Fibroblast of lung (primary cell): ENCODE data around the gene C12orf56. TPM values are rescaled to one million over a fixed set of nuclear protein-coding genes. Genes with fewer than 3 reads are reported as not detected.
"Not testable (repeated sequence)": the region's sequence is repeated elsewhere in the genome, so short reads cannot be mapped to it uniquely, and the experiment has no call there.

Source experiments
- DNase-seq, 2 donors: peaks; one replicate each; pipeline versions ENCODE4 v3.0.0 to v3.0.0-alpha.2; 2010; ENCODE audit warnings: low read depth in 2 of 2
- H2AFZ ChIP-seq: 2 replicates; pipeline ENCODE4 v1.5.1; 2012; ENCODE audit warnings: low read length, control low read depth, inconsistent platforms
- H3K27ac ChIP-seq: 2 replicates; pipeline ENCODE4 v1.5.1; 2011; ENCODE audit warnings: low read length, control low read depth; ENCODE audit not compliant: insufficient read depth
- H3K27me3 ChIP-seq: 2 replicates; pipeline ENCODE4 v1.5.1; 2011; ENCODE audit warnings: mild to moderate bottlenecking, low read length; ENCODE audit not compliant: control insufficient read depth, insufficient read depth
- H3K36me3 ChIP-seq: 2 replicates; pipeline ENCODE4 v1.5.1; 2011; ENCODE audit warnings: low read length; ENCODE audit not compliant: control insufficient read depth, insufficient read depth
- H3K4me1 ChIP-seq: 2 replicates; pipeline ENCODE4 v1.5.1; 2011; ENCODE audit warnings: low read length; ENCODE audit not compliant: control insufficient read depth, insufficient read depth; ENCODE audit errors: extremely low read depth
- H3K4me2 ChIP-seq: 2 replicates; pipeline ENCODE4 v1.5.1; 2011; ENCODE audit warnings: low read length, control low read depth; ENCODE audit not compliant: insufficient read depth; ENCODE audit errors: extremely low read depth
- H3K4me3 ChIP-seq, 4 experiments: fragments of 200-600 bp in 1 of 4; sonication (generic) in 1 of 4; replicated peaks in 1 of 4; 2 replicates each; pipeline ENCODE4 v1.5.1; 2011 to 2016; ENCODE audit warnings: low read length in 4 of 4, low read depth in 3 of 4, mild to moderate bottlenecking in 3 of 4, control low read depth in 2 of 4, inconsistent platforms in 1 of 4, mixed read lengths in 1 of 4; ENCODE audit not compliant: insufficient read depth in 1 of 4; ENCODE audit errors: control extremely low read depth in 1 of 4
- H3K79me2 ChIP-seq: 2 replicates; pipeline ENCODE4 v1.5.1; 2012; ENCODE audit warnings: mild to moderate bottlenecking, low read length, inconsistent platforms; ENCODE audit not compliant: control insufficient read depth, insufficient read depth
- H3K9ac ChIP-seq: 2 replicates; pipeline ENCODE4 v1.5.1; 2011; ENCODE audit warnings: mild to moderate bottlenecking, low read length, control low read depth; ENCODE audit not compliant: insufficient read depth
- H3K9me3 ChIP-seq: 2 replicates; pipeline ENCODE4 v1.5.1; 2012; ENCODE audit warnings: low read depth, low read length; ENCODE audit not compliant: control insufficient read depth, insufficient read depth
- H4K20me1 ChIP-seq: 2 replicates; pipeline ENCODE4 v1.5.1; 2011; ENCODE audit warnings: low read length; ENCODE audit not compliant: control insufficient read depth, insufficient read depth; ENCODE audit errors: extremely low read depth
- EZH2 ChIP-seq: IDR thresholded peaks from 2 replicates; pipeline ENCODE4 v1.5.1; 2012; ENCODE audit warnings: low read length, control low read depth, mild to moderate bottlenecking; ENCODE audit errors: missing control alignments
- polyA plus RNA-seq, 2 donors: library from polyadenylated mRNA; depleted of rRNA in 1 of 2; stranded (reverse) in 1 of 2; unstranded in 1 of 2; fragments of >200 nt; gene quantifications; 2 replicates each; pipeline ENCODE4 v1.2.1, GENCODE V29; 2011 to 2012; ENCODE audit warnings: missing spikeins in 1 of 2
- total RNA-seq: library from RNA; depleted of rRNA; stranded (reverse); fragments of >200 nt; gene quantifications from 2 replicates; pipeline ENCODE4 v1.2.1, GENCODE V29; 2014
- TF ChIP-seq, protein P1 (sequence below), 2 donors: IDR thresholded peaks in 1 of 2; conservative IDR thresholded peaks in 1 of 2; 1 replicate in 1 of 2; 2 replicates in 1 of 2; pipeline ENCODE4 v1.5.1; 2011 to 2012; ENCODE audit warnings: low read length in 2 of 2, control low read depth in 1 of 2, inconsistent platforms in 1 of 2, low read depth in 1 of 2, mild to moderate bottlenecking in 1 of 2

C12orf56 gene
- total and polyA plus RNA-seq, 2 donors (not counting 1 experiment from before 2014, with no cell fraction given): 0.10 to 1.5 TPM

DNA sequence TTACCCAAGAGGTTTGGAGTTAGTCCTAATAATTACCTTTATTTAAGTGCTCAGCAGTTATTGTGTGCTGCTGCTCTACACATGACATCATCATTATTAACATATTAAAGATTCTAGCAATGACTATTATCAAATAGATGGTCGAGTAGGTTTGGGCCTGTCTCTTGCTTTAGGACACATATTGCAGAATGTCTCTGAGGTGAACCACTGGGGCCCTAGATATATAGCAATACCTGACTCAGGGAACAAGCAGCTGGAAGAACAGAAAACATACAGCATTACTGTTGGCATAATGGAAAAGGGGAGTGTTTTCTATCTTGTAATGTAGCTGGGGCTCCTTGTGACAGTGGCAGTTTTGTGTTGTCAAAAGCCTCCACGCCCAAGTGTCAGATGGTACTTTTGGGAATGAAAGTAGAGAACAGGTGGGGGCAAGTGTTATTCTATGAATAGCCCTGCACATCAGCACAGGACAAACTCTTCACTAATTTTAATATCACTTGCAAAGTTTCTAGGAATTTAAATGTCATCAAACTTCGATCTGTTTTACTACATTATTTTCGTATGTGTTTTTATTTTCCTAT, 54.6 kb downstream of the C12orf56 start:
- Histone ChIP-seq H3K27me3 (no peaks in the 10 kb centered on the region), H3K27ac (no peak overlapping the region), H3K36me3 (no peaks in the 10 kb centered on the region), H4K20me1 (no peaks in the 10 kb centered on the region), H2AFZ (no peak overlapping the region), H3K9ac (no peak overlapping the region), H3K9me3 (no peaks in the 10 kb centered on the region), H3K79me2 (no peaks in the 10 kb centered on the region), H3K4me3 (no peak overlapping the region), H3K4me2 (no peak overlapping the region), H3K4me1 (no peaks in the 10 kb centered on the region)
- no peak for DNase-seq
- TF ChIP-seq, protein P1, sequence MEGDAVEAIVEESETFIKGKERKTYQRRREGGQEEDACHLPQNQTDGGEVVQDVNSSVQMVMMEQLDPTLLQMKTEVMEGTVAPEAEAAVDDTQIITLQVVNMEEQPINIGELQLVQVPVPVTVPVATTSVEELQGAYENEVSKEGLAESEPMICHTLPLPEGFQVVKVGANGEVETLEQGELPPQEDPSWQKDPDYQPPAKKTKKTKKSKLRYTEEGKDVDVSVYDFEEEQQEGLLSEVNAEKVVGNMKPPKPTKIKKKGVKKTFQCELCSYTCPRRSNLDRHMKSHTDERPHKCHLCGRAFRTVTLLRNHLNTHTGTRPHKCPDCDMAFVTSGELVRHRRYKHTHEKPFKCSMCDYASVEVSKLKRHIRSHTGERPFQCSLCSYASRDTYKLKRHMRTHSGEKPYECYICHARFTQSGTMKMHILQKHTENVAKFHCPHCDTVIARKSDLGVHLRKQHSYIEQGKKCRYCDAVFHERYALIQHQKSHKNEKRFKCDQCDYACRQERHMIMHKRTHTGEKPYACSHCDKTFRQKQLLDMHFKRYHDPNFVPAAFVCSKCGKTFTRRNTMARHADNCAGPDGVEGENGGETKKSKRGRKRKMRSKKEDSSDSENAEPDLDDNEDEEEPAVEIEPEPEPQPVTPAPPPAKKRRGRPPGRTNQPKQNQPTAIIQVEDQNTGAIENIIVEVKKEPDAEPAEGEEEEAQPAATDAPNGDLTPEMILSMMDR (conservative IDR thresholded peaks at IDR 0.05 in 1 of 2, IDR thresholded peaks at IDR 0.05 in 1 of 2; ENCODE audit: low read depth in 1 of 2, low read length in 2 of 2): no peak
- TF ChIP-seq EZH2: no peak

DNA sequence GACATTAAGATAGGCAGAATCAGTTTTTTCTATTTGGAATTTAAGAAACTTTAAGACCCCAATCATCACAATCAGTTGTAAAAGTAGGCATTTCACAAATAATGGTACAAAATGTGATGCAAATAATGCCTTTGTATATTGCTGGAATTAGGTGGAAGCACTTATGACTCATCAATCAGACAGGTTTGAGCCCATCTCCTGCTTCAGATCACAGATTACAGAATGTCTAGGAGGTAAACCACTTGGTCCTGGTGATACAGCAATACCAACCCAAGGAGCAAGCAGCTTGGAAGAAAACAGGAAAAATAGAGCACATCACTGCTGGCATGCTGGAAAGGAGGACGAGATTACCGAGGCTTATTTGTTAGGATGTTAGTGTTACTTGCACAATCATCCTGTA, 57.6 kb downstream of the C12orf56 start:
- DNase-seq: no peak
- no peaks in the 10 kb centered on the region for H3K9me3 ChIP-seq
- TF ChIP-seq, protein P1 (conservative IDR thresholded peaks at IDR 0.05 in 1 of 2, IDR thresholded peaks at IDR 0.05 in 1 of 2; ENCODE audit: low read depth in 1 of 2, low read length in 2 of 2): no peak
- TF ChIP-seq EZH2: no peak
- H3K4me3 ChIP-seq: no peak overlapping the region
- no peaks in the 10 kb centered on the region for H4K20me1 ChIP-seq
- H3K27ac ChIP-seq: no peak overlapping the region
- no peaks in the 10 kb centered on the region for H3K4me1 ChIP-seq
- no peaks in the 10 kb centered on the region for H3K36me3 ChIP-seq
- H2AFZ ChIP-seq: no peak overlapping the region
- H3K27me3 ChIP-seq: no peaks in the 10 kb centered on the region
- no peaks in the 10 kb centered on the region for H3K79me2 ChIP-seq
- H3K9ac ChIP-seq: no peak overlapping the region
- H3K4me2 ChIP-seq: no peak overlapping the region

DNA sequence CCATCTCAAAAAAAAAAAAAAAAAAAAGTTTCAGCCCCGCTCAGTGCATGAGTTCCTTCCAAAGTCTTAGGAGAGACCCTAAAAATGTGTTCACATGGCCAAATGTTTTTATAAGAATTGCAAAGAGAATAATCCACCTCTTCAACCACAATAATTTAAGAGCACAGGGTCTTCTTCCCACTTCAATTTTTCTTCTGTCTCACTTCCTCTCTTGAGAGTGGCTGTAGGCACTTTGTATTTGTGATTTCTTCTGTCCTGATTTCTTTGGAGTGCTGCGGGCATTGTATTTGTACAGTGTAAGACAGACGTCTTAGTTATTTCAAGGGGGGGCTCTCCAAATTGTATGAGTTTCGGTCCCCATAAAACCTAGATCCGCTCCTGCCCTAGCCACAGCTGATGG, 58.3 kb downstream of the C12orf56 start:
- TF ChIP-seq EZH2: no peak
- TF ChIP-seq, protein P1 (conservative IDR thresholded peaks at IDR 0.05 in 1 of 2, IDR thresholded peaks at IDR 0.05 in 1 of 2; ENCODE audit: low read depth in 1 of 2, low read length in 2 of 2): no peak

DNA sequence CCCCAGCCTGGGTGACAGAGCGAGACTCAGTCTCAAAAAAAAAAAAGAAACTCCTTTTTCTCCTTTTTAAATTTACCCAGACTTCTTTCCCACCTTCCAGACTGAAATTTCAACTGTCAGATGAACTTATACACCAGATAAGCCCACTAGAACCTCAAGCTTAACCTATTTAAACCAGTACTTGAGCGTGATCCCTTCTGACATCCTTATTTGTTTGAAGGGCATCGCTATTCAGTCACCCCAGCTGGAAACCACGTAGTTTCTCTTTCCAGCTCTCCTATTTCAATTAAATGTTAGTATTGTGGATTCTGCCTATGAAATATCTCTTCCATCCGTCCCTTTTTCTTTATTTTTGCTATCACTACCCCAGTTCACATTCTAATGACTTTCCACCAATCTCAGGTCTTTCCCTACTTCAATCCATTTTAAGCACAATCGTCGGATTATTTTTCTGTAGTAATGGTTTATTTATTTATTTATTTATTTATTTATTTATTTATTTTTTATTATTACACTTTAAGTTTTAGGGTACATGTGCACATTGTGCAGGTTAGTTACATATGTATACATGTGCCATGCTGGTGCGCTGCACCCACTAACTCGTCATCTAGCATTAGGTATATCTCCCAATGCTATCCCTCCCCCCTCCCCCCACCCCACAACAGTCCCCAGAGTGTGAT, 61.4 kb downstream of the C12orf56 start:
- not testable (repeated sequence) for H3K9me3 ChIP-seq, H3K4me3 ChIP-seq, H3K4me2 ChIP-seq, H3K27ac ChIP-seq, H3K27me3 ChIP-seq, H3K79me2 ChIP-seq, H3K36me3 ChIP-seq, H2AFZ ChIP-seq, DNase-seq, H3K9ac ChIP-seq, H3K4me1 ChIP-seq, H4K20me1 ChIP-seq

More for the DNA sequence above, 58.3 kb downstream of the C12orf56 start:
- no peak for DNase-seq
- no peaks in the 10 kb centered on the region for H4K20me1 ChIP-seq
- H3K9ac ChIP-seq: no peak overlapping the region
- H3K79me2 ChIP-seq: no peaks in the 10 kb centered on the region
- no peak overlapping the region for H3K27ac ChIP-seq
- no peaks in the 10 kb centered on the region for H3K27me3 ChIP-seq
- no peak overlapping the region for H3K4me3 ChIP-seq
- H2AFZ ChIP-seq: no peak overlapping the region
- H3K9me3 ChIP-seq: no peaks in the 10 kb centered on the region
- H3K36me3 ChIP-seq: no peaks in the 10 kb centered on the region
- H3K4me2 ChIP-seq: no peak overlapping the region
- H3K4me1 ChIP-seq: no peaks in the 10 kb centered on the region
